Measurements from ENCODE around the gene NRDC.

The NRDC gene

GRCh38 chr1:51861669-51862068 lies 16.9 kb downstream of the NRDC start:
- H3K27ac ChIP-seq (ENCODE audit: extremely low read depth, low read depth, low read length): no peak overlapping the region
- H3K36me3 ChIP-seq (ENCODE audit: control insufficient read depth in 2 of 2, insufficient read depth in 1 of 2, low read length in 2 of 2): peaks cover 0 to 4% of the 10 kb centered on the region in 2 experiments; a peak in 1 of 3 replicates
- TF ChIP-seq HIC1 (tag by site-specific recombination; IDR thresholded peaks at IDR 0.05): 0 out of 2 replicates have a peak, but pooled peaks have one; percentile 32
- TF ChIP-seq SCRT2 (tag by site-specific recombination; IDR thresholded peaks at IDR 0.05): no peak
- no peak for TF ChIP-seq ZSCAN30 (tag by site-specific recombination; IDR thresholded peaks at IDR 0.05)
- TF ChIP-seq ZNF571 (tag by site-specific recombination; IDR thresholded peaks at IDR 0.05): no peak
- peak; percentile 33; the same call in 1 of the 2 replicates for TF ChIP-seq ZNF184 (tag by site-specific recombination; IDR thresholded peaks at IDR 0.05)
- 0 out of 2 replicates have a peak, but pooled peaks have one; percentile 47 for TF ChIP-seq ZNF660 (tag by site-specific recombination; IDR thresholded peaks at IDR 0.05)
- no peak for TF ChIP-seq PRDM4 (tag by site-specific recombination; IDR thresholded peaks at IDR 0.05)
- TF ChIP-seq PRDM6 (tag by site-specific recombination; IDR thresholded peaks at IDR 0.05): peak; percentile 56; the same call in 1 of the 2 replicates
- 0 out of 2 replicates have a peak, but pooled peaks have one; percentile 23 for TF ChIP-seq KLF17 (tag by site-specific recombination; IDR thresholded peaks at IDR 0.05)
- TF ChIP-seq FEZF1 (tag by site-specific recombination; IDR thresholded peaks at IDR 0.05): peak; percentile 25; the same call in 1 of the 2 replicates
- 0 out of 2 replicates have a peak, but pooled peaks have one; percentile 4 for TF ChIP-seq ZNF629 (tag by site-specific recombination; IDR thresholded peaks at IDR 0.05)
- TF ChIP-seq ZFHX2 (tag by site-specific recombination; conservative IDR thresholded peaks at IDR 0.05): no peak
- no peak overlapping the region for H3K4me3 ChIP-seq (ENCODE audit: low read depth, low read length)
- no peaks in the 10 kb centered on the region for H3K9me3 ChIP-seq (ENCODE audit: control insufficient read depth, insufficient read depth, low read depth, low read length)
- no peaks in the 10 kb centered on the region for H3K4me1 ChIP-seq (ENCODE audit: control insufficient read depth, insufficient read depth, low read length)
- CTCF ChIA-PET: interaction anchor here (0.5 kb wide), 1 partner anchor 249 kb away, joined by 3 read pairs; no protein-coding TSS in a partner anchor
- POLR2A ChIA-PET: no interaction called here

- Histone ChIP-seq H3K36me3 (ENCODE audit: control insufficient read depth in 2 of 2, insufficient read depth in 1 of 2, low read length in 2 of 2) (peaks cover 4 to 7% of the 10 kb centered on the region in 2 experiments; a peak in 2 of 3 replicates), H3K4me3 (ENCODE audit: low read depth, low read length) (no peak overlapping the region), H3K27ac (ENCODE audit: extremely low read depth, low read depth, low read length) (no peak overlapping the region), H3K9me3 (ENCODE audit: control insufficient read depth, insufficient read depth, low read depth, low read length) (no peaks in the 10 kb centered on the region), H3K4me1 (ENCODE audit: control insufficient read depth, insufficient read depth, low read length) (no peaks in the 10 kb centered on the region)
- POLR2A ChIA-PET: no interaction called here
- CTCF ChIA-PET: no interaction called here
- TF ChIP-seq ZNF37A (tag by site-specific recombination; IDR thresholded peaks at IDR 0.05) (no peak), ZNF280C (tag by site-specific recombination; IDR thresholded peaks at IDR 0.05) (no peak), ZNF664 (tag by site-specific recombination; IDR thresholded peaks at IDR 0.05) (no peak), ZNF654 (tag by site-specific recombination; IDR thresholded peaks at IDR 0.05; ENCODE audit: low read depth) (no peak)
These were observed 18.8 kb downstream of the NRDC start for GRCh38 chr1:51859735-51860134.
